NCI-H1092 (cell line): ENCODE results near the gene ZEB2.

Experiments used
- DNase-seq: peaks from one replicate; lab custom pipeline; 2025; lab: John Stamatoyannopoulos, UW

ZEB2 gene

GRCh38 chr2:144451443-144451842 lies 68.5 kb downstream of the ZEB2 start:
- no peak for DNase-seq

- no peak for DNase-seq
Observed at GRCh38 chr2:144449028-144449406, 70.9 kb downstream of the ZEB2 start.

- DNase-seq: no peak
Observed at GRCh38 chr2:144448389-144449027, 71.4 kb downstream of the ZEB2 start.

DNA sequence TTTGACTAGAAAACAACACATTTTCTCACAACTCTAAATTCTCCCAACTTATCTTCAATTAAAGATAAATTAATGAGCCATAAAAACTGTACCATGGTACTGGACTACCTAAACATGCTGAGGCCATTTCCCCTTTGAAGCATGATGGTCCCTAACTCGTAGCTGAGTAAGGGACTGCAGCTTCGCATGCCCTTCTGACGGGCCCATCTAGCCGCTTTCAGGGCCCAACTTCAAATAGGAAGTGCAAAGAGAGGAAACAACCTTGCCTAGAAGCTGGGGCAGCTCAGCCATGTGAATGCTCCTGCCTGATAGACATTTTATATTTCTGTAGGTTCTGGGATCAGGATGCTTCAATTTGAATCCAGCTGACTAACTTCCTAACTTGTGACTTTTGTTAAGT lies 72.4 kb downstream of the ZEB2 start:
- no peak for DNase-seq

GRCh38 chr2:144446136-144446535 lies 73.8 kb downstream of the ZEB2 start:
- DNase-seq: no peak

DNA sequence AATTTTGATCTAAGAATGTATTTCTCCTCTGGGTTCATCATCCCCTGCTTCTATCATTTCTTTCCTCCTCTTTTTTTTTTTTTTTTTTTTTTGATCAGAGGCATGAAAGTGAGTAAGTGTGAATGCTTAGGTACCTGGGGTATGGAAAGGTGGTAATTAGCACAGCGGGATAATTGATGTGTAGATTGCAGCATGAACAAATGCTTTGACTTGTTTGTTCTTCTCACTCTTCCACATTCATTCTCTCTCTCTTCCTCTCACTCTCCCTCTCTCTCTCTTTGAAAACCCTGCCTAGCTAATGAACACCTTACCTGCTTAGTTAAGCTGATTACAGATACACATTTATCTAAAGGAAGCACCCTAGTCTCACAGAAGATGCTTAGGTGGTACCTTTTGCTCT lies 74.7 kb downstream of the ZEB2 start:
- no peak for DNase-seq

DNA sequence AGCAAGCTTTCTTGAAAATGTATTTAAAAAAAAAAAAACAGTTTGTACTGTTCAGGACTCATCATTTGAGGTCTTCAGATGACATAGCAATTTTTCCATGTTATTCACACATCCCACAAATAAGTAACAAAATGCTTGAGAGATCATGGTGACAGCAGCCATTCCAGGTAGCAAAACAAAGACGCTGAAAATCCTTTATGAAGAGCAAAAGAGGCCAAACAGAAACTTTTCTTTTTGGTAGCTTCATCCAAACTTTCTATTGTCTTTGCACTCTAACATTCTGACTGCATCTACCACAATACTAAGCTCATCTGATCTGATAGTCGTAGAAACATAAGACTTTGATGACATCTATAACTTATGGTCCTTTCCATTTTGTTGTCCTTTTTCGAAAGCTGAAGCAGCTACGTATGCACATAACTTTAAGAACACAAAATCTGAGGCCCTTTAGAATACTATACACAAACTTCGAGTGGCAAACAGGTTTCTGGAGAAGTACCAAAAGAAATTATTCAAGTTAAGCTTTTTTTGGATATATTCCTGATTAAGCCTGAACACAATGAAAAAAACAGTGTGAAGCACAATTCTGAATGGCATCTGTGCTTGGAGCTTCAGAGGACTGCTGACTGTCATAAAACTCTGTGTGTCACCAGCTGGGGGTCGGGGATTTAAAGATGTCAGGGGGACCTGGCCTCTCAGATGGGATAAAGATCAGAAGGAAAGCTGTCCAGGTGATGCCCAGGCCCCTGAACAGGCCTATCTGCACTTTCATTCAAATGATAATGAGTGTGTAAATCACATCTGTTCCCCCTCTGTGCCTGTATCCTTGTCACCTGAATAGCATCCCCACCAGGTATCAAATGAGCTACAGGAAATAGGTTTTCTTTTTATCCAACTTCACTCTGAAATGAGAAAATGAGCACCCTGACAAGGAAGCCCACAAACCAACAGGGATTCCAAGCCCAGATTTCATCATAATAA lies 75.8 kb downstream of the ZEB2 start:
- no peak for DNase-seq

GRCh38 chr2:144441711-144442141 lies 78.2 kb downstream of the ZEB2 start:
- DNase-seq: no peak

DNA sequence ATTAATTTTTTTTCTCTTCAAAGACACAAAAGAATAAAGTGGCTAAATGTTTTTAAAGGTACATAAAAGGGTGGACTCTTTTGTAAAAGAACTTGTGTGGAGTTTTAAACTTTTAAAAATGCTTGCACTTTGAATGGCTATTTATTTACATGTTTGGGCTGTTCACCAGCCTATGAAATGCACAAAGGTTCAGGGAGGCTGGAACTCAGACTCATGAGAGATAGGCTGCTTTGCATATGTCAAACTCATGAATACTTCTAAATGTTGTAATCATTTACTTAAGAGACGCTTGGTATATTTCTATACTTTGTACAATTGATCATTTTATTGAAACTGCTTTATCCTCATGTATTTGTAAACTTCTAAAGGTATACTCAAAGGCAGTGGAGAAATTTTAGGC lies 79.9 kb downstream of the ZEB2 start:
- no peak for DNase-seq

GRCh38 chr2:144438801-144439631 lies 80.9 kb downstream of the ZEB2 start:
- DNase-seq: no peak

GRCh38 chr2:144437636-144438035 lies 82.3 kb downstream of the ZEB2 start:
- DNase-seq: no peak

GRCh38 chr2:144434425-144435222 lies 85.3 kb downstream of the ZEB2 start:
- no peak for DNase-seq

DNA sequence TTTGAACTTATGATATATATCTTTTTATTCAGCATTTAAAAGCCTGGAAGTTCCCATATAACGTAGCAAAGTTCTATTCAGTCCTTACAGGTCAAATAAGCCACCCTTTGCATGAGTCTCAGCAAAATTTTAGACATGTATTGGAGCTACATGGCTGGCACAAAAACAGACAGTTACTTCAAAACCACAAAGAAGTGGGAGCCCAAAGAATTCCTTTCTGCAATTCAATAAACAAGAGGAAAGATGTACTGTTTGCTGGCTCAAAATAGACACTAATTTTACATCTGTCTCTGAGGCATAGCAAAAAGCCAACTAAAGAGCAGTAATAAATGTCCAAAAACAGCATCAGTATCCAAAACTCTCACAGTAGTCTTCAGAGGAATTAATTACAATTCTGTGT lies 87.0 kb downstream of the ZEB2 start:
- DNase-seq: no peak

DNA sequence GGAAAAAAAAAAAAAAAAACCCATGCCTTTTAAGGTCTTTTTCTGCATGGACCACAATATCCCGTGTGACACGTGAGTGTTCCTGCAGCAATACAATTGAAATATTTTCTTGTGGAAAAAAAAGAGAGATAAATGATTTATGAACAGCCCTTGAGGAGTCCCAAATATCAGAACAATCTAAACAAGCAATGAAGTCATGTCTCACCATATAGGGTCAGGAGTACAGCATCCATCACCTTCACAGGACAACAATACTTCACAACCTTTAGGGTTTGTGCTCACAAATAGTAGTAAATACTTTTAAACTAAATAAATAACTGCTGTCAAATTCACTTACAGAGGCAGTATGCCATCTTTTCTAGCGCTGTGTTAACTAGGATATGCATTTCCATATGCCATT lies 87.9 kb downstream of the ZEB2 start:
- DNase-seq: no peak

GRCh38 chr2:144431392-144431783 lies 88.5 kb downstream of the ZEB2 start:
- peak; percentile 23 for DNase-seq

- no peak for DNase-seq
Observed at GRCh38 chr2:144430722-144431391, 89.1 kb downstream of the ZEB2 start.

DNA sequence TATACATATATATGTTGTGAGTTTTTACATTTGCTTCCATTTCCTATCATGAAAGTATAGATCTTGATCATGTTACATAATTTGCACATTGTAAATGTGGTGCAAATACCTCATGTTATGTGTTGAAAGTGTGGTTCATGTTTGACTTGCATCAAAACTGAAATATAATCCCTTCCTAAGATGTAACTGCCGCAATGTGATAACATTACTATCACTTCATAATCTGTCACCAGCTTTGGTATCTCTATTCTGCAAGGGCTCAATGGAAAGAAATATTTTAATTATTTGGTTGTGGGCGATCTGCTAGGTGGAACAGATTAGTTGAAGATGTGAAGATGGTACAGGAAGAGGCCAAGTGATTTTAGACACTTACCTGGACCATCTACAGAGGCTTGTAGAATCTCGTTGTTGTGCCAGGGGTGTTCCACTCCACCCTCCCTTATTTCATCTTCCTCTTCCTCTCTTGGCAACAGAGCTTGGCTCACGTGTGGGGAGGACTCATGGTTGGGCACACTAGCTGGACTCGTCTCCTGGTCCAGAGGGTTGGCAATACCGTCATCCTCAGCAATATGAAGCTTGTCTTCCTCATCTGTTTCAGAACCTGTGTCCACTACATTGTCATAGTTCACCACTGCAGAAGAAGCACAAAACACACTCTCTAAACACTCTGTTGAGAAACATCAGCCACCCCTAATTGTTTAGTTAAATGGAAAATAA lies 90.4 kb downstream of the ZEB2 start:
- no peak for DNase-seq

- no peak for DNase-seq
Observed at GRCh38 chr2:144426981-144427479, 92.9 kb downstream of the ZEB2 start.

- DNase-seq: no peak
Observed at GRCh38 chr2:144426355-144426754, 93.6 kb downstream of the ZEB2 start.

DNA sequence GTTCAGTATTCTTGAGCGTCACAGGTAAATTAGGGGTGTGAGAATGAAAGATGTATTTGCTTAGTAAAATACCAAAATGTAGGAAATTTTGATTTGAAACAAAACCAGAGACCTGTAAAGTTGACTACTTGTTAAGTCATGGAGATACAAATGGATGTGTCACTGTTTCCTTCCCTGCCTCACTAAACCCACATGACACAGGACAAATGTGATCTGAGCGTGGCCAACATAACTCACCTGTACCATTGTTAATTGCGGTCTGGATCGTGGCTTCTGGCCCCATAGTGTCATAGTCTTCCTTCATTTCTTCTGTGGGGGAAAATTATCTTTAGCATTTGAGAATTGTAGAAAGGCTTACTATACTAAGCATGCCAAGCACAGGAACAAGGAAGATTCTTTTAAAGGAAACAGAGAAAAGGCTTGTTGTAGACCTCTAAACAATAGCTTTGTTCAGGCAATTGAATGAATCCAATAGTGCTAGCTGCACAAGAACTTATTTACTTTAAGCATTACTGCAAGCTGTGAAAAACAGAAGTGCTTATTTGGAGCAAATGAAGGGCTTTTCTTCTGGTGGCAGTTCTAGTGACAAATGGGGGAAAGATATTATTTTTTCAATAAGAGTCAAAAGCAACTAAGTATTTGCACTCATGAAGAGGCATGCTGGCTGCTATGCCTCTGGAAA lies 95.2 kb downstream of the ZEB2 start:
- DNase-seq: no peak
